H1 (cell line): Measurements from ENCODE around the gene RAMP2. TPM values are rescaled to one million over a fixed set of nuclear protein-coding genes. Genes with fewer than 3 reads are reported as not detected.

Source experiments
- CTCF ChIA-PET: fragments of 300-600 bp; sonication (Branson Sonifier 250); formaldehyde crosslinking; loops from one replicate; lab custom pipeline; 2021; ENCODE audit not compliant: partially characterized antibody; lab: Charles Lee
- POLR2A ChIA-PET: fragments of 300-600 bp; sonication (Branson Sonifier 250); formaldehyde crosslinking; loops from one replicate; lab custom pipeline; 2021; ENCODE audit warnings: inconsistent platforms; ENCODE audit not compliant: partially characterized antibody; lab: Charles Lee
- DNase-seq, 2 experiments: peaks; one replicate each; pipeline versions ENCODE4 v3.0.0 to v3.0.0-alpha.2; 2010 to 2022; ENCODE audit warnings: low spot score in 2 of 2, low read depth in 1 of 2, mixed read lengths in 1 of 2
- FAIRE-seq: peaks from 2 replicates; lab custom pipeline; 2011; peaks lifted over from hg19 to GRCh38; lab: Jason Lieb, UNC
- H2AFZ ChIP-seq: 2 replicates; pipeline ENCODE4 v1.8.1; 2012; ENCODE audit warnings: low read length, inconsistent platforms
- H2AK5ac ChIP-seq: 2 replicates; pipeline ENCODE4 v1.6.1; 2013; ENCODE audit warnings: low read depth, low read length
- H2BK120ac ChIP-seq: replicated peaks from 2 replicates; pipeline ENCODE3; 2013; ENCODE audit warnings: low read depth, low read length, inconsistent platforms
- H2BK12ac ChIP-seq: 2 replicates; pipeline ENCODE4 v1.6.1; 2013; ENCODE audit warnings: low read depth, low read length
- H2BK15ac ChIP-seq: 2 replicates; pipeline ENCODE4 v1.6.1; 2013; ENCODE audit warnings: low read length
- H2BK20ac ChIP-seq: 2 replicates; pipeline ENCODE4 v1.6.1; 2013; ENCODE audit warnings: low read length
- H2BK5ac ChIP-seq: 2 replicates; pipeline ENCODE4 v1.6.1; 2013; ENCODE audit warnings: low read depth, low read length
- H3K14ac ChIP-seq: 2 replicates; pipeline ENCODE4 v1.6.1; 2013; ENCODE audit warnings: inconsistent platforms; ENCODE audit not compliant: insufficient read length
- H3K18ac ChIP-seq: 2 replicates; pipeline ENCODE4 v1.6.1; 2013; ENCODE audit warnings: low read length; ENCODE audit errors: extremely low read depth
- H3K23ac ChIP-seq: 2 replicates; pipeline ENCODE4 v1.6.1; 2013; ENCODE audit warnings: inconsistent platforms; ENCODE audit not compliant: insufficient read length
- H3K23me2 ChIP-seq: 2 replicates; pipeline ENCODE4 v1.6.1; 2013; ENCODE audit warnings: low read depth, low read length
- H3K27ac ChIP-seq: 2 replicates; pipeline ENCODE4 v1.6.1; 2011; ENCODE audit warnings: low read depth, low read length, inconsistent platforms
- H3K27me3 ChIP-seq, 4 experiments: replicated peaks in 1 of 4; 1 replicate in 1 of 4; 2 replicates in 3 of 4; pipeline versions ENCODE4 v1.6.1 to v1.8.1; 2011 to 2013; ENCODE audit warnings: low read length in 3 of 4, mild to moderate bottlenecking in 3 of 4, inconsistent platforms in 2 of 4, mixed read lengths in 2 of 4, moderate library complexity in 1 of 4; ENCODE audit not compliant: control insufficient read depth in 3 of 4, insufficient read depth in 3 of 4; ENCODE audit errors: extremely low read depth in 1 of 4
- H3K36me3 ChIP-seq, 4 experiments: 2 replicates each; pipeline versions ENCODE4 v1.6.1 to v1.8.1; 2011 to 2013; ENCODE audit warnings: mild to moderate bottlenecking in 4 of 4, low read length in 3 of 4, moderate library complexity in 2 of 4, control low read depth in 1 of 4, inconsistent platforms in 1 of 4; ENCODE audit not compliant: insufficient read depth in 4 of 4, control insufficient read depth in 2 of 4
- H3K4ac ChIP-seq: replicated peaks from 2 replicates; pipeline ENCODE3; 2013; ENCODE audit warnings: low read length, low read depth, mixed read lengths, inconsistent platforms; ENCODE audit not compliant: insufficient read length
- H3K4me1 ChIP-seq, 4 experiments: replicated peaks in 1 of 4; 1 replicate in 1 of 4; 2 replicates in 3 of 4; pipeline versions ENCODE4 v1.6.1 to v1.8.1; 2011 to 2013; ENCODE audit warnings: low read length in 3 of 4, inconsistent platforms in 2 of 4, mixed read lengths in 1 of 4; ENCODE audit not compliant: insufficient read depth in 4 of 4, control insufficient read depth in 3 of 4
- H3K4me2 ChIP-seq, 2 experiments: 2 replicates each; pipeline versions ENCODE4 v1.6.1 to v1.8.1; 2011 to 2013; ENCODE audit warnings: low read depth in 2 of 2, low read length in 2 of 2, control low read depth in 1 of 2, inconsistent platforms in 1 of 2, mild to moderate bottlenecking in 1 of 2; ENCODE audit not compliant: insufficient read depth in 1 of 2
- H3K4me3 ChIP-seq, 4 experiments: fragments of 200-600, 300-600 bp in 1 of 4; sonication (generic), shearing (Covaris generic), sonication (Bioruptor Twin) in 1 of 4; 2 replicates each; pipeline versions ENCODE4 v1.5.1 to v1.8.1; 2011 to 2016; ENCODE audit warnings: low read length in 4 of 4, low read depth in 3 of 4, control low read depth in 2 of 4, inconsistent platforms in 2 of 4, mild to moderate bottlenecking in 2 of 4, mixed read lengths in 1 of 4, moderate library complexity in 1 of 4; ENCODE audit not compliant: insufficient read depth in 2 of 4; ENCODE audit errors: extremely low read depth in 1 of 4
- H3K56ac ChIP-seq: replicated peaks from 2 replicates; pipeline ENCODE3; 2013; ENCODE audit warnings: low read depth, mild to moderate bottlenecking, mixed read lengths, low read length, inconsistent platforms; ENCODE audit not compliant: insufficient read length
- H3K79me1 ChIP-seq: 2 replicates; pipeline ENCODE4 v1.6.1; 2013; ENCODE audit warnings: low read depth, low read length, control low read depth
- H3K79me2 ChIP-seq, 2 experiments: 2 replicates each; pipeline versions ENCODE4 v1.6.1 to v1.8.1; 2012 to 2013; ENCODE audit warnings: low read length in 2 of 2, mild to moderate bottlenecking in 2 of 2, inconsistent platforms in 1 of 2; ENCODE audit not compliant: insufficient read depth in 2 of 2, control insufficient read depth in 1 of 2
- H3K9ac ChIP-seq, 4 experiments: replicated peaks in 1 of 4; 1 replicate in 1 of 4; 2 replicates in 3 of 4; pipeline versions ENCODE4 v1.6.1 to v1.8.1; 2011 to 2013; ENCODE audit warnings: low read depth in 3 of 4, low read length in 3 of 4, control low read depth in 2 of 4, mild to moderate bottlenecking in 2 of 4, moderate library complexity in 2 of 4, inconsistent platforms in 1 of 4; ENCODE audit errors: extremely low read depth in 1 of 4
- H3K9me3 ChIP-seq, 2 experiments: 2 replicates each; pipeline versions ENCODE4 v1.6.1 to v1.8.1; 2012 to 2013; ENCODE audit warnings: mild to moderate bottlenecking in 2 of 2, moderate library complexity in 2 of 2, control low read depth in 1 of 2, inconsistent platforms in 1 of 2, low read depth in 1 of 2, low read length in 1 of 2, mixed read lengths in 1 of 2; ENCODE audit not compliant: insufficient read depth in 2 of 2
- H4K20me1 ChIP-seq, 2 experiments: replicated peaks in 1 of 2; 2 replicates each; pipeline versions ENCODE3 to v1.8.1; 2011 to 2013; ENCODE audit warnings: inconsistent platforms in 2 of 2, low read length in 2 of 2, mild to moderate bottlenecking in 1 of 2; ENCODE audit not compliant: insufficient read depth in 2 of 2, control insufficient read depth in 1 of 2
- H4K5ac ChIP-seq: 2 replicates; pipeline ENCODE4 v1.6.1; 2013; ENCODE audit warnings: low read length, low read depth, mixed read lengths, inconsistent platforms; ENCODE audit not compliant: insufficient read length
- H4K8ac ChIP-seq: 2 replicates; pipeline ENCODE4 v1.8.0; 2013; ENCODE audit warnings: mild to moderate bottlenecking, moderate library complexity, low read length, inconsistent platforms; ENCODE audit not compliant: insufficient read depth; ENCODE audit errors: extremely low read depth
- H4K91ac ChIP-seq: replicated peaks from 2 replicates; pipeline ENCODE3; 2013; ENCODE audit warnings: low read length, mixed read lengths, inconsistent platforms; ENCODE audit not compliant: insufficient read length
- POU5F1 ChIP-seq: IDR thresholded peaks from 2 replicates; pipeline ENCODE4 v1.6.1; 2011; ENCODE audit warnings: low read depth, mild to moderate bottlenecking, low read length, moderate library complexity
- RFX5 ChIP-seq: IDR thresholded peaks from 2 replicates; pipeline ENCODE4 v1.6.1; 2011; ENCODE audit warnings: low read depth, low read length, improper control_type of control experiment, borderline replicate concordance
- SP4 ChIP-seq: IDR thresholded peaks from 2 replicates; pipeline ENCODE4 v1.6.1; 2012; ENCODE audit warnings: low read length, inconsistent platforms
- ZNF274 ChIP-seq: IDR thresholded peaks from 2 replicates; pipeline ENCODE4 v1.7.0; 2012; ENCODE audit warnings: low read length, borderline replicate concordance; ENCODE audit errors: extremely low read depth
- WGBS, 2 experiments: shearing (Covaris generic) in 1 of 2; methylation state at CpG; one replicate each; pipeline versions ENCODE4 v1.1.6 to v1.1.7; 2013 to 2015; ENCODE audit warnings: low lambda C conversion rate in 2 of 2, mixed read lengths in 2 of 2, inconsistent platforms in 1 of 2, low coverage in 1 of 2, missing lambda C conversion rate in 1 of 2; ENCODE audit not compliant: insufficient replicate concordance in 2 of 2, insufficient coverage in 1 of 2, insufficient read length in 1 of 2; ENCODE audit errors: extremely low coverage in 1 of 2, missing lambda C conversion rate in 1 of 2; 5-methylcytosine and 5-hydroxymethylcytosine counted together
- polyA plus RNA-seq, 7 experiments: library from polyadenylated mRNA; depleted of rRNA in 3 of 7; stranded (reverse) in 5 of 7; unstranded in 2 of 7; fragments of >200 nt in 5 of 7; fragments of 200-250 nt in 2 of 7; gene quantifications; 1 replicate in 5 of 7; 2 replicates in 1 of 7; 4 replicates in 1 of 7; pipeline versions ENCODE4 v1.2.1 to v1.2.3, GENCODE V29; 2011 to 2013; ENCODE audit warnings: missing spikeins in 2 of 7, mixed read lengths in 2 of 7
- total RNA-seq: library from RNA; stranded (reverse); fragmentation: NEBNext Ultra II Directional; extraction: Animal tissue kit (Norgen Biotek cat#: 25700); gene quantifications from 2 replicates; pipeline ENCODE4 v1.2.1, GENCODE V29; 2021
- TF ChIP-seq, protein P1 (sequence below): IDR thresholded peaks from 2 replicates; pipeline ENCODE4 v1.6.1; 2012; ENCODE audit warnings: low read length, inconsistent platforms

Gene RAMP2
- total and polyA plus RNA-seq, 2 of the 8 experiments (the other 6 are each of a cell fraction or from before 2014, with no cell fraction given), result 13.4 to 41.7 TPM

GRCh38 chr17:42781639-42782165, 20.7 kb downstream of the RAMP2 start:
- Histone ChIP-seq H4K5ac (no peak overlapping the region), H3K56ac (no peak overlapping the region), H3K18ac (no peak overlapping the region), H4K8ac (no peak overlapping the region), H3K79me1 (no peaks in the 10 kb centered on the region), H2BK12ac (no peak overlapping the region), H3K4me1 (peaks cover 0 to 14% (median 8%) of the 10 kb centered on the region in 4 experiments; a peak in 6 of 7 replicates), H2BK5ac (no peak overlapping the region), H3K9me3 (no peaks in the 10 kb centered on the region), H3K27me3 (peaks cover 6 to 23% (median 19%) of the 10 kb centered on the region in 4 experiments), H3K4ac (no peak overlapping the region), H3K23ac (no peak overlapping the region), H3K36me3 (peaks cover 5 to 13% (median 9%) of the 10 kb centered on the region in 4 experiments; a peak in 6 of 8 replicates), H4K20me1 (no peaks in the 10 kb centered on the region), H3K79me2 (no peaks in the 10 kb centered on the region), H3K4me2 (peak overlapping the region in 1 of 2 experiments; percentile 92; a peak in 1 of 4 replicates), H3K4me3 (no peak overlapping the region), H2BK15ac (no peak overlapping the region; the same call in 1 of the 2 replicates), H2AFZ (no peak overlapping the region), H3K9ac (no peak overlapping the region), H3K23me2 (peaks cover 11% of the 10 kb centered on the region), H3K27ac (no peak overlapping the region), H4K91ac (no peak overlapping the region), H2BK120ac (no peak overlapping the region), H3K14ac (no peak overlapping the region), H2BK20ac (no peak overlapping the region), H2AK5ac (no peak overlapping the region)
- FAIRE-seq, result no peak
- DNase-seq, result no peak
- POLR2A ChIA-PET, result interaction anchor here (0.5 to 3.8 kb wide), 8 partner anchors 8 to 237 kb away, joined by 3 to 17 read pairs (median 5); partner anchors contain the start of genes CNTD1, COA3, PSMC3IP and RAMP2
- WGBS, 2 experiments, result 85% methylated on average over 9 of the region's 10 CpGs; no CpG with 5 or more reads in 1 of the 2 experiments
- CTCF ChIA-PET, result interaction anchor here (1.0 to 2.1 kb wide), 5 partner anchors 18 to 109 kb away, joined by 3 to 5 read pairs (median 3); no protein-coding TSS in a partner anchor
- TF ChIP-seq POU5F1 (no peak), SP4 (no peak), ZNF274 (no peak), RFX5 (no peak)
- TF ChIP-seq, protein P1, sequence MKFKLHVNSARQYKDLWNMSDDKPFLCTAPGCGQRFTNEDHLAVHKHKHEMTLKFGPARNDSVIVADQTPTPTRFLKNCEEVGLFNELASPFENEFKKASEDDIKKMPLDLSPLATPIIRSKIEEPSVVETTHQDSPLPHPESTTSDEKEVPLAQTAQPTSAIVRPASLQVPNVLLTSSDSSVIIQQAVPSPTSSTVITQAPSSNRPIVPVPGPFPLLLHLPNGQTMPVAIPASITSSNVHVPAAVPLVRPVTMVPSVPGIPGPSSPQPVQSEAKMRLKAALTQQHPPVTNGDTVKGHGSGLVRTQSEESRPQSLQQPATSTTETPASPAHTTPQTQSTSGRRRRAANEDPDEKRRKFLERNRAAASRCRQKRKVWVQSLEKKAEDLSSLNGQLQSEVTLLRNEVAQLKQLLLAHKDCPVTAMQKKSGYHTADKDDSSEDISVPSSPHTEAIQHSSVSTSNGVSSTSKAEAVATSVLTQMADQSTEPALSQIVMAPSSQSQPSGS, result no peak
